HepG2 (cell line): Measurements from ENCODE around the gene NPHP1. TPM values are rescaled to one million over a fixed set of nuclear protein-coding genes. Genes with fewer than 3 reads are reported as not detected.
"Not testable (repeated sequence)": the region's sequence is repeated elsewhere in the genome, so short reads cannot be mapped to it uniquely, and the experiment has no call there.

Experiments
- ATAC-seq: fragments of 200-7000 bp; cut with Tn5 transposase; 3 replicates; pipeline ENCODE4 v1.9.1; 2020; ENCODE audit warnings: mild to moderate bottlenecking, moderate library complexity
- BruUV-seq: library from RNA; stranded (reverse); fragments of 400-500 nt; replicated peaks from 2 replicates; lab custom pipeline; 2021; lab: Mats Ljungman, UMichigan
- CTCF ChIA-PET: fragments of 300-600 bp; formaldehyde crosslinking; extraction: SDS; loops from one replicate; lab custom pipeline; 2021; ENCODE audit warnings: low total read pairs, inconsistent platforms, low intra/inter-chr PET ratio; lab: Yijun Ruan, JAX
- POLR2A ChIA-PET: fragments of 350-600 bp; sonication (Branson Sonifier 250); formaldehyde crosslinking; loops from one replicate; lab custom pipeline; 2020; ENCODE audit warnings: antibody characterized with exemption, inconsistent platforms; lab: Yijun Ruan, JAX
- DNase-seq: peaks from one replicate; pipeline ENCODE4 v3.0.0-alpha.2; 2015; ENCODE audit warnings: low spot score
- FAIRE-seq: peaks from 3 replicates; lab custom pipeline; 2011; peaks lifted over from hg19 to GRCh38; lab: Jason Lieb, UNC
- H2AFZ ChIP-seq: one replicate; pipeline ENCODE4 v1.6.1; 2011; ENCODE audit warnings: low read length, inconsistent platforms
- H3K27ac ChIP-seq: fragments of 300-600 bp; 3 replicates; pipeline ENCODE4 v1.8.0; 2011; ENCODE audit warnings: mixed run types, mild to moderate bottlenecking, mixed read lengths, low read length, inconsistent platforms; ENCODE audit not compliant: insufficient read depth; ENCODE audit errors: extremely low read length
- H3K27me3 ChIP-seq, 2 experiments: fragments of 200-600 bp in 1 of 2; 2 replicates in 1 of 2; 3 replicates in 1 of 2; pipeline versions ENCODE4 v1.6.0 to v1.8.0; 2011; ENCODE audit warnings: low read length in 2 of 2, mild to moderate bottlenecking in 2 of 2, moderate library complexity in 2 of 2, inconsistent platforms in 1 of 2; ENCODE audit not compliant: insufficient read depth in 2 of 2, control insufficient read depth in 1 of 2
- H3K36me3 ChIP-seq, 2 experiments: fragments of 200-600 bp in 1 of 2; replicated peaks in 1 of 2; 2 replicates in 1 of 2; 3 replicates in 1 of 2; pipeline versions ENCODE4 v1.5.1 to v1.8.0; 2011; ENCODE audit warnings: low read length in 2 of 2, inconsistent platforms in 1 of 2; ENCODE audit not compliant: insufficient read depth in 2 of 2, control insufficient read depth in 1 of 2
- H3K4me1 ChIP-seq: 2 replicates; pipeline ENCODE4 v1.5.1; 2012; ENCODE audit warnings: low read length, inconsistent platforms; ENCODE audit not compliant: insufficient read depth
- H3K4me2 ChIP-seq: 2 replicates; pipeline ENCODE4 v1.6.0; 2011; ENCODE audit warnings: low read depth, low read length, inconsistent platforms
- H3K4me3 ChIP-seq, 3 experiments: fragments of 200-600 bp in 1 of 3; sonication (generic), shearing (Covaris generic) in 1 of 3; replicated peaks in 1 of 3; 2 replicates each; pipeline ENCODE4 v1.5.1; 2011 to 2016; ENCODE audit warnings: low read length in 3 of 3, inconsistent platforms in 2 of 3, low read depth in 2 of 3, mild to moderate bottlenecking in 2 of 3, control low read depth in 1 of 3, mixed read lengths in 1 of 3; ENCODE audit not compliant: insufficient read depth in 1 of 3
- H3K79me2 ChIP-seq: one replicate; pipeline ENCODE4 v1.6.1; 2011; ENCODE audit warnings: low read length, inconsistent platforms; ENCODE audit not compliant: insufficient read depth
- H3K9ac ChIP-seq: 2 replicates; pipeline ENCODE4 v1.6.0; 2011; ENCODE audit warnings: mild to moderate bottlenecking, low read depth, low read length, inconsistent platforms; ENCODE audit not compliant: insufficient read depth
- H3K9me3 ChIP-seq: 2 replicates; pipeline ENCODE4 v1.5.1; 2012; ENCODE audit warnings: mild to moderate bottlenecking, low read length
- H4K20me1 ChIP-seq: 2 replicates; pipeline ENCODE4 v1.6.0; 2011; ENCODE audit warnings: inconsistent platforms, mild to moderate bottlenecking, low read length, moderate library complexity; ENCODE audit not compliant: insufficient read depth
- ATF5 ChIP-seq: sonication (generic); formaldehyde crosslinking; IDR thresholded peaks from 2 replicates; pipeline ENCODE4 v1.4.0; 2020; ENCODE audit warnings: mild to moderate bottlenecking, low read depth, missing genetic modification reagents
- CEBPG ChIP-seq: IDR thresholded peaks from 2 replicates; pipeline ENCODE4 v1.6.1; 2016
- FOSL2 ChIP-seq: sonication (generic); formaldehyde crosslinking; IDR thresholded peaks from 2 replicates; pipeline ENCODE4 v1.4.0; 2020; ENCODE audit warnings: missing genetic modification reagents
- KLF13 ChIP-seq: sonication (generic); formaldehyde crosslinking; IDR thresholded peaks from 2 replicates; pipeline ENCODE4 v1.4.0; 2020; ENCODE audit warnings: mild to moderate bottlenecking, missing genetic modification reagents
- MLX ChIP-seq: IDR thresholded peaks from 2 replicates; pipeline ENCODE4 v1.6.1; 2016
- MXI1 ChIP-seq: IDR thresholded peaks from 3 replicates; pipeline ENCODE4 v1.6.1; 2012; ENCODE audit warnings: low read depth, low read length, inconsistent platforms, borderline replicate concordance
- NRL ChIP-seq: sonication (generic); formaldehyde crosslinking; IDR thresholded peaks from 2 replicates; pipeline ENCODE4 v1.5.0; 2020; ENCODE audit warnings: missing genetic modification reagents, mild to moderate bottlenecking, moderate library complexity, borderline replicate concordance
- RXRB ChIP-seq: IDR thresholded peaks from 2 replicates; pipeline ENCODE4 v1.6.1; 2016; ENCODE audit warnings: borderline replicate concordance, missing genetic modification reagents, missing compliant biosample characterization
- WGBS: methylation state at CpG from one replicate; pipeline ENCODE4 v1.1.6; 2017; ENCODE audit warnings: low lambda C conversion rate; 5-methylcytosine and 5-hydroxymethylcytosine counted together
- in situ Hi-C: cut with HindIII; loops from 2 replicates; pipeline ENCODE4 v1.10.0; 2017; ENCODE audit warnings: low pct_unique_long_range_greater_than_20kb; ENCODE audit not compliant: extremely low pct_ligation_motif_present
- intact Hi-C: fragments of 100-400 bp; cut with micrococcal nuclease; formaldehyde crosslinking; loops from one replicate; pipeline ENCODE4 v1.10.0; 2022; ENCODE audit not compliant: unreplicated experiment
- polyA plus RNA-seq, 8 experiments: library from polyadenylated mRNA; depleted of rRNA in 3 of 8; stranded (reverse) in 7 of 8; unstranded in 1 of 8; fragments of >200 nt; fragmentation: Illumina TruSeq in 4 of 8; extraction: Trizol in 4 of 8; gene quantifications; 2 replicates each; pipeline versions ENCODE4 v1.2.1 to v1.2.3, GENCODE V29; 2011 to 2016; ENCODE audit warnings: low read depth in 4 of 8, missing spikeins in 1 of 8, mixed read lengths in 1 of 8; ENCODE audit not compliant: insufficient read depth in 1 of 8
- total RNA-seq, 5 experiments: library from RNA; depleted of rRNA; stranded (reverse); fragments of >200 nt; fragmentation: Illumina TruSeq; extraction: Trizol; gene quantifications; 2 replicates each; pipeline ENCODE4 v1.2.3, GENCODE V29; 2016; ENCODE audit warnings: low read depth in 1 of 5

The NPHP1 gene
- total and polyA plus RNA-seq, 2 of the 13 experiments (the other 11 are each of a cell fraction or from before 2014, with no cell fraction given), result 2.7 to 4.8 TPM

GRCh38 chr2:110095994-110096633 is 108.7 kb downstream of the NPHP1 start:
- Histone ChIP-seq H3K27ac (no peak overlapping the region), H3K9me3 (no peaks in the 10 kb centered on the region), H3K27me3 (no peaks in the 10 kb centered on the region; a peak in 2 of 5 replicates), H4K20me1 (no peaks in the 10 kb centered on the region), H3K79me2 (no peaks in the 10 kb centered on the region), H3K4me1 (peaks cover 5% of the 10 kb centered on the region), H2AFZ (no peak overlapping the region), H3K4me3 (no peak overlapping the region), H3K4me2 (no peak overlapping the region), H3K9ac (no peak overlapping the region), H3K36me3 (no peaks in the 10 kb centered on the region)
- in situ Hi-C loops, result no loop called here
- CTCF ChIA-PET, result no interaction called here
- TF ChIP-seq FOSL2 (CRISPR knock-in tag), result no peak
- TF ChIP-seq MLX (CRISPR knock-in tag), result no peak
- TF ChIP-seq NRL (CRISPR knock-in tag), result no peak
- TF ChIP-seq CEBPG, result no peak
- TF ChIP-seq ATF5 (CRISPR knock-in tag), result no peak
- no peak for TF ChIP-seq MXI1
- no peak for TF ChIP-seq RXRB (CRISPR knock-in tag)
- TF ChIP-seq KLF13 (CRISPR knock-in tag), result no peak
- FAIRE-seq (no peak), DNase-seq (no peak), ATAC-seq (no peak)
- BruUV-seq, result no TSS peak
- POLR2A ChIA-PET, result no interaction called here
- WGBS, result 57% methylated on average over 8 of the region's 8 CpGs
- intact Hi-C loops, result no loop called here

GRCh38 chr2:110094884-110095534 is 109.8 kb downstream of the NPHP1 start:
- H3K4me2 ChIP-seq, H3K4me1 ChIP-seq, FAIRE-seq, H3K4me3 ChIP-seq, intact Hi-C loops, H3K27ac ChIP-seq, H4K20me1 ChIP-seq, H3K79me2 ChIP-seq, CTCF ChIA-PET, in situ Hi-C loops, H3K9me3 ChIP-seq, H3K9ac ChIP-seq, H3K36me3 ChIP-seq, ATAC-seq, H2AFZ ChIP-seq, DNase-seq, H3K27me3 ChIP-seq, POLR2A ChIA-PET, BruUV-seq: not testable (repeated sequence)
- 27% methylated on average over 5 of the region's 6 CpGs for WGBS

GRCh38 chr2:110093924-110094323 is 110.9 kb downstream of the NPHP1 start:
- FAIRE-seq, H3K4me3 ChIP-seq, H4K20me1 ChIP-seq, H3K9me3 ChIP-seq, H3K9ac ChIP-seq, H3K27ac ChIP-seq, H3K4me1 ChIP-seq, H3K27me3 ChIP-seq, POLR2A ChIA-PET, ATAC-seq, H3K79me2 ChIP-seq, DNase-seq, CTCF ChIA-PET, in situ Hi-C loops, BruUV-seq, H3K4me2 ChIP-seq, H2AFZ ChIP-seq, intact Hi-C loops, H3K36me3 ChIP-seq: not testable (repeated sequence)
- no CpG with 5 or more reads among the region's 6 CpGs for WGBS
